Measurements from ENCODE around the gene CITED4. TPM values are rescaled to one million over a fixed set of nuclear protein-coding genes. Genes with fewer than 3 reads are reported as not detected.

Gene CITED4
- total RNA-seq, 1 donor from 2014 or later = 55.5 TPM

DNA sequence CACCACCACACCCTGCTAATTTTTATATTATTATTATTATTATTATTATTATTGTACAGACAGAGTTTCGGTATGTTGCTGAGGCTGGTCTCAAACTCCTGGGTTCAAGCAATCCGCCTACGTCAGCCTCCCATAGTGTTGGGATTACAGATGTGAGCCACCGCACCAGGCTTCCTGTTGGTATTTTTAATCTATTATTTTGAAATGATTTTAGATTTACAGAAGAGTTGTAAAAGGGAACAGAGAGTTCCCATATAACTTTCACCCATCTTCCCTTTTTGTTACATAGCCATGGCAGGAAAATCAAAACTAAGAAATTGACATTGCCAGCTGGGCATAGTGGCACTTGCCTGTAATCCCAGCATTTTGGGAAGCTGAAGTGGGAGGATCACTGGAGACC, 42.9 kb upstream of the CITED4 start:
- TF ChIP-seq, protein P1, sequence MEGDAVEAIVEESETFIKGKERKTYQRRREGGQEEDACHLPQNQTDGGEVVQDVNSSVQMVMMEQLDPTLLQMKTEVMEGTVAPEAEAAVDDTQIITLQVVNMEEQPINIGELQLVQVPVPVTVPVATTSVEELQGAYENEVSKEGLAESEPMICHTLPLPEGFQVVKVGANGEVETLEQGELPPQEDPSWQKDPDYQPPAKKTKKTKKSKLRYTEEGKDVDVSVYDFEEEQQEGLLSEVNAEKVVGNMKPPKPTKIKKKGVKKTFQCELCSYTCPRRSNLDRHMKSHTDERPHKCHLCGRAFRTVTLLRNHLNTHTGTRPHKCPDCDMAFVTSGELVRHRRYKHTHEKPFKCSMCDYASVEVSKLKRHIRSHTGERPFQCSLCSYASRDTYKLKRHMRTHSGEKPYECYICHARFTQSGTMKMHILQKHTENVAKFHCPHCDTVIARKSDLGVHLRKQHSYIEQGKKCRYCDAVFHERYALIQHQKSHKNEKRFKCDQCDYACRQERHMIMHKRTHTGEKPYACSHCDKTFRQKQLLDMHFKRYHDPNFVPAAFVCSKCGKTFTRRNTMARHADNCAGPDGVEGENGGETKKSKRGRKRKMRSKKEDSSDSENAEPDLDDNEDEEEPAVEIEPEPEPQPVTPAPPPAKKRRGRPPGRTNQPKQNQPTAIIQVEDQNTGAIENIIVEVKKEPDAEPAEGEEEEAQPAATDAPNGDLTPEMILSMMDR (conservative IDR thresholded peaks at IDR 0.05; ENCODE audit: low read depth, low read length) = no peak
- no peak for DNase-seq (ENCODE audit: low read depth)
- no peak overlapping the region for H3K4me3 ChIP-seq (ENCODE audit: low read depth, low read length)

DNA sequence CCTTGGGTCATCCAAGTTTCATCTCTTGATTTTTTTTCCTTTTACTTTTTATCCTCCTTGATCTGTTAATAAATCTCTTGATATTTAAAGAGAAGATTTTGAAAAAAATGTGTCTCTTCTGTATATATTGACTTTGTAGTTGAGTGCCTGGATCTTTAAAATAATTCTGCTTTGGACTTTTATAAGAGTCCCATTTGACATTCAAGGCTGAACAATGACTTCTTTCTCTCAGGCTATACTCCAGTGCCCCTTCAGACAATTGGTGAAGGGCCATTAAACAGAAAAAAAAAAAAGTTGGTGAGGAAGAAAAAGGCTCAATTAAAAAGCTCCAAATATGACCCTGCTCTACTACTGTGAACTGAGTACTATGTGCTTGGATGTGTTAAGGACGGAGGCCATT, 40.9 kb upstream of the CITED4 start:
- no peak overlapping the region for H3K4me3 ChIP-seq (ENCODE audit: low read depth, low read length)
- TF ChIP-seq, protein P1 (conservative IDR thresholded peaks at IDR 0.05; ENCODE audit: low read depth, low read length) = no peak
- DNase-seq (ENCODE audit: low read depth) = no peak

DNA sequence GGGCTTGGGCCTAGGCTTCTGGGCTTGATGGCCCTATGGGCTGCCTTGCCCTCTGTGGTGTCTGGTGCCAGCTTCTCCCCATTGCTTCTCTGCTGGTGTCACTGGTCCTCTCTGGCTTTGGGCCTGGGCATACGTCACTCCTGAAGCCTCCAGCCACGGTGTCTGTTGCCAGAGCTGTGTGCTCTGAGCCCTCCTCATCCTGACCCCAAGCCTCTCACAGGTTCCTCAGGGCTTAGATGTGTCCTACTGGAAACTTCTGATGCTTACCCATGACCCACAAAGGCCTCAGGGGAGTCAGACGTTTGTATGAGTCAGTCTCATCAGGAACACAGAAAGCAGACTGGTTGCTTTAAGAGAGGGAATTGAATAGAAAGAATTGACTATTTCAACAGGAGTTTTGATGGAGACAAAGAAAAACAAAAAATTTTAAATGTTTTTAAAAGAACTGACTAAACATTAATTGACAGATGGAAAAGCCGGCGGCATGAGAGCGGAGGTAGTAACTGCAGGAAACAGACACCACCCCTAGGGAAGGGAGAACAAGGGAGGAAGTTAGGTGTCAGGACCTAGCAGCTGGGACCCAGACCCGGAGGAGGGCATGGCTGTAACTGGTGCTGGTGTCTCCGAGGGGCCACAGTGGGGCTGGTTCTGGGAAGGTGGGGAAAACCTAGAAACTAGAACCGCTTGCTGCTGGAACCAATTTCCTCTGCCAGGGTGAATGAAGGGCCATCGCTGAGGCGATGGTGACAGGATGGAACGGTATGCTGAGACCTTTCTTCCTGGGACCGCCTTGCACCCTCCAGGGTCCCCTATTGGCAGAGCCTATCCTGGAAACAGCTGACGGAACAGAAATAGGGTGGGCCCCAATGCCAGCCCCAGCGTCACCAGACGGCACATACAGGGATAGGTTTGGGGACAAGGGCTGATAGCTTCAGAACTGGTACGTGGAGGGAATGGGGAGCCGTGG, 40.0 kb upstream of the CITED4 start:
- no peak for DNase-seq (ENCODE audit: low read depth)
- TF ChIP-seq, protein P1 (conservative IDR thresholded peaks at IDR 0.05; ENCODE audit: low read depth, low read length) = no peak
- no peak overlapping the region for H3K4me3 ChIP-seq (ENCODE audit: low read depth, low read length)

DNA sequence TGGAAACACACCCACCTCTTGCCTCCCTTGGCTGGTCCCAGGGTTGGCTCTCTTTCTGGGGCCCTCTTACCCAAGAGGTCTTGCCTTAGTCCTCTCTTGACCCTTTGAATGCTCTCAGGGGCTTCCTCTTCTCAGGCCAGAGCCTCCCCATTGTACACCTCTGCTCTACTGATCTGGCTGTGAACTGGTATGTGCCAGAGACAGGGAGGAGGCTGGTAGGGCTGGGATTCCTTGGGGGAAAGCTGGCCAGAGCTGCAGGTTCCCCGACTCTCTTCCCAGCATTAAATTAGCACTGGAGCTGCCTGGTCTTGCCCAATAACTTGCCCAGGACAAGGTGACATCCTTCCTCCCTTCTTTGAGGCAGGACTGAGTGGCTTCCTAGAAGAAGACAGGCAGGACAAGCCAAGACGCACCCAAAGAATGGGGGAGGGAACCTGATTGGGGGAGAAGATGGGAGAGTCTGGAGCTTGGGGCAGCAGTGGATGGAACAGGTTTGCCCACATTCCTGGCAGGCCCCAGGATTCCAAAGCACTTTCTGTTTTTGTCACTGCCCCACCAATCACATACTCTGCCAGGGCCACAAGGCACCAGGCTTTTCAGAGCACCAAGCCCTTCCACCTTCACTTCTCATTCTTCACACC, 37.2 kb upstream of the CITED4 start:
- H3K4me3 ChIP-seq (ENCODE audit: low read depth, low read length) = no peak overlapping the region
- TF ChIP-seq, protein P1 (conservative IDR thresholded peaks at IDR 0.05; ENCODE audit: low read depth, low read length) = no peak
- DNase-seq (ENCODE audit: low read depth) = no peak

DNA sequence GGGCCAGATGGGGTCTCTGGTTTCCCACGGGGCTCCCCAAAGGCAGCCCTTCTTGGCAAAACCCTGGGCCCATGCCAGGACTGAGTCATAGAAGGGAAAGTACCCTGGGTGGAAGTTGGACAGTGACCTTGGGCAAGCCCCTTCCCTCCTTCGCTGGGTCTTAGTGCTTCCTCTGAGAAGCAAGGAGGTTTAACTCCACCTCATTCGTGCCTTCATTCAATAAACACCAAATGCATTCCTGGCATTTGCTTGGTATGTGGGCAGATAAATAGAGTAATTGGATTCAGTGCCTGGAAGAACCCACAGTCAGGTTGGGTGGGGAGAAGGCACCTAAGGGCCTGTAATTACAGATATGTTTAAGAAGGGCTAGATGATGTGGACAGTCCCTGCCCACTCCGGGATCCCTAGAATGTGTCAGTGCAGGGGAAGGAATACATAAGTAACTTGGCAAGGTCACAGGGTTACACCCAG, 36.3 kb upstream of the CITED4 start:
- no peak overlapping the region for H3K4me3 ChIP-seq (ENCODE audit: low read depth, low read length)
- TF ChIP-seq, protein P1 (conservative IDR thresholded peaks at IDR 0.05; ENCODE audit: low read depth, low read length) = no peak
- DNase-seq (ENCODE audit: low read depth) = peak; percentile 90

DNA sequence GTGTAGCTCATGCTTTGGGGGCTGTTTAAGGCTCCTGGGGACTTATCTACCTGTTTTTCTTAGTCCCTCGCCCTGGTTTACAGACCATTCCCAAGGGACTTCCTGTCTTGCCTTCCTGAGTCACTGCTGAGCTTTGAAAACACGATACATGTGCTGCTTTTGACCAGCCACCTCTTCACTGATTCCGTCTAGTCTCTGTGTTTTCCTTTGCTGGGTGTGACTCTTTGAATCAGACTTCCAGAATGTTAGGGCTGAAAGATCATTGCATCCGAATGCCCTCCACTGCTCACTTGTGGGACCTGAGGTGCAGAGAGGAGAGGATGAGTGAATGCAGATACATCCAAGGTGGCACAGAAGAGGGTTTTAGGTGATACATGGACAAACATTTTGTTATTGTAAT, 35.4 kb upstream of the CITED4 start:
- H3K4me3 ChIP-seq (ENCODE audit: low read depth, low read length) = no peak overlapping the region
- peak; percentile 93 for DNase-seq (ENCODE audit: low read depth)
- TF ChIP-seq, protein P1 (conservative IDR thresholded peaks at IDR 0.05; ENCODE audit: low read depth, low read length) = no peak
